WTC11 (cell line): ENCODE data around the gene UPF2. TPM values are rescaled to one million over a fixed set of nuclear protein-coding genes. Genes with fewer than 3 reads are reported as not detected.
A peak's percentile ranks its signal among the peaks of the same experiment; 100 is the strongest.

Experiments used
- ATAC-seq: fragments of 200-7000 bp; cut with Tn5 transposase; 2 replicates; pipeline ENCODE4 v1.10.0; 2021; ENCODE audit warnings: mild to moderate bottlenecking, moderate library complexity
- CTCF ChIA-PET: fragments of 300-600 bp; sonication (Branson Sonifier 250); formaldehyde crosslinking; loops from one replicate; lab custom pipeline; 2021; ENCODE audit warnings: antibody characterized with exemption; lab: Charles Lee
- POLR2A ChIA-PET: fragments of 350-600 bp; sonication (Branson Sonifier 250); formaldehyde crosslinking; loops from one replicate; lab custom pipeline; 2021; ENCODE audit warnings: antibody characterized with exemption; lab: Charles Lee
- DNase-seq: peaks from one replicate; pipeline ENCODE4 v3.0.0; 2021; ENCODE audit warnings: low spot score
- H3K27ac Mint-ChIP-seq: 2 replicates; pipeline ENCODE4 v1.8.0; 2021; ENCODE audit warnings: mixed read lengths
- H3K27me3 Mint-ChIP-seq: 2 replicates; pipeline ENCODE4 v1.8.0; 2021; ENCODE audit warnings: low read depth, mild to moderate bottlenecking, moderate library complexity, mixed read lengths
- H3K36me3 Mint-ChIP-seq: 2 replicates; pipeline ENCODE4 v1.8.0; 2021; ENCODE audit warnings: mixed read lengths
- H3K4me1 Mint-ChIP-seq: 2 replicates; pipeline ENCODE4 v1.8.0; 2022; ENCODE audit warnings: mixed read lengths
- H3K4me3 Mint-ChIP-seq: 2 replicates; pipeline ENCODE4 v1.8.0; 2021; ENCODE audit warnings: mild to moderate bottlenecking, moderate library complexity, mixed read lengths
- H3K9me3 Mint-ChIP-seq: 2 replicates; pipeline ENCODE4 v1.8.0; 2021; ENCODE audit warnings: mixed read lengths
- CREM ChIP-seq: sonication (generic); formaldehyde crosslinking; IDR thresholded peaks from 2 replicates; pipeline ENCODE4 v1.8.1; 2022; ENCODE audit warnings: mild to moderate bottlenecking, missing genetic modification reagents, moderate library complexity
- FOXJ3 ChIP-seq: sonication (generic); formaldehyde crosslinking; IDR thresholded peaks from 2 replicates; pipeline ENCODE4 v1.9.0; 2021; ENCODE audit warnings: missing genetic modification reagents, mild to moderate bottlenecking, borderline replicate concordance
- FOXP1 ChIP-seq: sonication (generic); formaldehyde crosslinking; IDR thresholded peaks from 2 replicates; pipeline ENCODE4 v1.8.0; 2022; ENCODE audit warnings: missing genetic modification reagents, mild to moderate bottlenecking, moderate library complexity, borderline replicate concordance
- GABPB1 ChIP-seq: sonication (generic); formaldehyde crosslinking; IDR thresholded peaks from 2 replicates; pipeline ENCODE4 v1.8.1; 2023; ENCODE audit warnings: mild to moderate bottlenecking, missing genetic modification reagents
- MXD4 ChIP-seq: fragments of 250-450 bp; sonication (Bioruptor Pico); IDR thresholded peaks from 2 replicates; pipeline ENCODE4 v1.8.0; 2021; ENCODE audit warnings: mild to moderate bottlenecking, moderate library complexity, borderline replicate concordance
- RORB ChIP-seq: fragments of 250-450 bp; sonication (Bioruptor Pico); IDR thresholded peaks from 2 replicates; pipeline ENCODE4 v1.9.0; 2021; ENCODE audit warnings: mild to moderate bottlenecking
- SOX15 ChIP-seq: fragments of 250-450 bp; sonication (Bioruptor Pico); IDR thresholded peaks from 2 replicates; pipeline ENCODE4 v1.9.0; 2021; ENCODE audit warnings: mild to moderate bottlenecking
- TCF7 ChIP-seq: sonication (generic); formaldehyde crosslinking; IDR thresholded peaks from 2 replicates; pipeline ENCODE4 v1.8.0; 2022; ENCODE audit warnings: mild to moderate bottlenecking, low read depth, missing genetic modification reagents, moderate library complexity
- TP53 ChIP-seq: sonication (generic); formaldehyde crosslinking; IDR thresholded peaks from 2 replicates; pipeline ENCODE4 v1.8.1; 2023; ENCODE audit warnings: mild to moderate bottlenecking, missing genetic modification reagents
- ZNF263 ChIP-seq: sonication (generic); formaldehyde crosslinking; IDR thresholded peaks from 2 replicates; pipeline ENCODE4 v1.8.1; 2022; ENCODE audit warnings: low read depth, mild to moderate bottlenecking, moderate library complexity, missing genetic modification reagents
- ZNF512 ChIP-seq: sonication (generic); formaldehyde crosslinking; IDR thresholded peaks from 2 replicates; pipeline ENCODE4 v1.8.1; 2022; ENCODE audit warnings: missing genetic modification reagents, borderline replicate concordance
- ZNF671 ChIP-seq: fragments of 250-450 bp; sonication (Bioruptor Pico); IDR thresholded peaks from 2 replicates; pipeline ENCODE4 v1.8.0; 2021; ENCODE audit warnings: mild to moderate bottlenecking
- total RNA-seq: library from RNA; stranded (reverse); gene quantifications from 3 replicates; pipeline ENCODE4 v1.2.3, GENCODE V29; 2021
- TF ChIP-seq, protein P1 (sequence below): fragments of 250-450 bp; sonication (Bioruptor Pico); conservative IDR thresholded peaks from 2 replicates; pipeline ENCODE4 v1.9.0; 2021; ENCODE audit warnings: mild to moderate bottlenecking
- TF ChIP-seq, protein P2 (sequence below): sonication (generic); formaldehyde crosslinking; IDR thresholded peaks from 2 replicates; pipeline ENCODE4 v1.8.0; 2022; ENCODE audit warnings: mild to moderate bottlenecking, missing genetic modification reagents
- TF ChIP-seq, protein P3 (sequence below): sonication (generic); formaldehyde crosslinking; IDR thresholded peaks from 2 replicates; pipeline ENCODE4 v1.8.0; 2023; ENCODE audit warnings: missing genetic modification reagents, mild to moderate bottlenecking, borderline replicate concordance
- TF ChIP-seq, protein P4 (sequence below): sonication (generic); formaldehyde crosslinking; IDR thresholded peaks from 2 replicates; pipeline ENCODE4 v1.8.1; 2023; ENCODE audit warnings: mild to moderate bottlenecking, missing genetic modification reagents, moderate library complexity

Gene UPF2
- total RNA-seq, 1 experiment from 2014 or later = 24.3 TPM

DNA sequence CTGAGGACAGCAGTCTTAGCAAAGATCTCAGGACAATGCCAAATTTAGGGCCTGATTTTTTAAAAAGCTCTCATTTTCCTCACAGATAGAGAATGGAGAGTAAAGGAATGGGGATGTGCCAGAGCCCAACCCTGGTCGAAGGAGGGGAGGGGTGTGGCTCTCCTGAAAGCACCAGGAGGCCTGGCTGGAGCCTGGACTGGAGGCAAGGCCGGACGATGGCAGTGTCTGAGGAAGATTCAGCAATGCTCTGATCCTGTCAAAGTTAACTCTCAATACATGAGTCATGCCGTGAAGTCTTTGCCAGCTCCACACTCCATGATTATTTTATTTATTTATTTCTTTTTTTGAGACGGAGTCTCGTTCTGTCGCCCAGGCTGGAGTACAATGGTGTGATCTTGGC is 108.3 kb downstream of the UPF2 start:
- Mint-ChIP-seq H3K27ac (peak overlapping the region; percentile 85; the same call in 1 of the 2 replicates), H3K27me3 (no peaks in the 10 kb centered on the region), H3K4me3 (no peak overlapping the region), H3K36me3 (peaks cover 29% of the 10 kb centered on the region), H3K4me1 (peaks cover 51% of the 10 kb centered on the region), H3K9me3 (no peaks in the 10 kb centered on the region)
- CTCF ChIA-PET = no interaction called here
- peak; percentile 63 for ATAC-seq
- TF ChIP-seq RORB (CRISPR knock-in tag) (no peak), ZNF263 (no peak)
- TF ChIP-seq, protein P1, sequence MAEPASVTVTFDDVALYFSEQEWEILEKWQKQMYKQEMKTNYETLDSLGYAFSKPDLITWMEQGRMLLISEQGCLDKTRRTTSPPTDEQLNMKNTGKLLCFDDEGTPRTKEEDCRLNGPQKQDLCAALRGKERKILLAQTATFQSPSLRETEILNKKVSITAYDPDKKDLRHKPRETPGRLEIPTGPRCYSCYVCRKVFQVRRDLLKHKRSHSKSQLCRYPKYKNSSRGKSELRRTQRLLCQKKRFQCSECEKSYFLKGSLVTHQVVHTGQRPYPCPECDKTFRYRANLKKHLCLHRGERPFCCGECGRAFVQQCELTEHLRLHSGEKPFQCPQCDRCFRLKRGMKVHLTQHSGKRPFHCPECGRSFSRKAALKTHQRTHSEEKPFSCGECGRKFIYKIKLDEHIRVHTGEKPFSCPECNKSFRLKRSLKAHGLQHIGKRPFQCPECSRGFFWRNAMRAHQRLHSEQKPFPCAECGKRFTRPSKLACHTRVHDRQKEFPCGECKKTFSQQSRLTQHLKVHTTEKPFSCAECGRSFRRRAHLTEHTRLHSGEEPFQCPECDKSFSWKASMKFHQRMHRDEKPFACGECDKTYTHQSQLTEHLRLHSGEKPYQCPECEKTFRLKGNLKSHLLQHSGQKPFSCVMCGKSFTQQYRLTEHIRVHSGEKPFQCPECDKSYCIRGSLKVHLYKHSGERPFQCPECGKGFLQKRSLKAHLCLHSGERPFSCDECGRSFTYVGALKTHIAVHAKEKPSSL = no peak
- TF ChIP-seq, protein P2, sequence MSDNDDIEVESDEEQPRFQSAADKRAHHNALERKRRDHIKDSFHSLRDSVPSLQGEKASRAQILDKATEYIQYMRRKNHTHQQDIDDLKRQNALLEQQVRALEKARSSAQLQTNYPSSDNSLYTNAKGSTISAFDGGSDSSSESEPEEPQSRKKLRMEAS = no peak
- DNase-seq = peak; percentile 33
- POLR2A ChIA-PET = no interaction called here

- CTCF ChIA-PET = no interaction called here
- Mint-ChIP-seq H3K27ac (peak overlapping the region; percentile 85), H3K36me3 (peaks cover 35% of the 10 kb centered on the region), H3K9me3 (no peaks in the 10 kb centered on the region), H3K27me3 (no peaks in the 10 kb centered on the region), H3K4me3 (no peak overlapping the region), H3K4me1 (peaks cover 51% of the 10 kb centered on the region)
- ATAC-seq (no peak), DNase-seq (no peak)
- POLR2A ChIA-PET = no interaction called here
- no peak for TF ChIP-seq MXD4 (CRISPR knock-in tag)
- TF ChIP-seq TCF7 (CRISPR knock-in tag) = no peak
- no peak for TF ChIP-seq ZNF671 (CRISPR knock-in tag)
- TF ChIP-seq CREM = no peak
- TF ChIP-seq FOXP1 (CRISPR knock-in tag) = no peak
- TF ChIP-seq, protein P3, sequence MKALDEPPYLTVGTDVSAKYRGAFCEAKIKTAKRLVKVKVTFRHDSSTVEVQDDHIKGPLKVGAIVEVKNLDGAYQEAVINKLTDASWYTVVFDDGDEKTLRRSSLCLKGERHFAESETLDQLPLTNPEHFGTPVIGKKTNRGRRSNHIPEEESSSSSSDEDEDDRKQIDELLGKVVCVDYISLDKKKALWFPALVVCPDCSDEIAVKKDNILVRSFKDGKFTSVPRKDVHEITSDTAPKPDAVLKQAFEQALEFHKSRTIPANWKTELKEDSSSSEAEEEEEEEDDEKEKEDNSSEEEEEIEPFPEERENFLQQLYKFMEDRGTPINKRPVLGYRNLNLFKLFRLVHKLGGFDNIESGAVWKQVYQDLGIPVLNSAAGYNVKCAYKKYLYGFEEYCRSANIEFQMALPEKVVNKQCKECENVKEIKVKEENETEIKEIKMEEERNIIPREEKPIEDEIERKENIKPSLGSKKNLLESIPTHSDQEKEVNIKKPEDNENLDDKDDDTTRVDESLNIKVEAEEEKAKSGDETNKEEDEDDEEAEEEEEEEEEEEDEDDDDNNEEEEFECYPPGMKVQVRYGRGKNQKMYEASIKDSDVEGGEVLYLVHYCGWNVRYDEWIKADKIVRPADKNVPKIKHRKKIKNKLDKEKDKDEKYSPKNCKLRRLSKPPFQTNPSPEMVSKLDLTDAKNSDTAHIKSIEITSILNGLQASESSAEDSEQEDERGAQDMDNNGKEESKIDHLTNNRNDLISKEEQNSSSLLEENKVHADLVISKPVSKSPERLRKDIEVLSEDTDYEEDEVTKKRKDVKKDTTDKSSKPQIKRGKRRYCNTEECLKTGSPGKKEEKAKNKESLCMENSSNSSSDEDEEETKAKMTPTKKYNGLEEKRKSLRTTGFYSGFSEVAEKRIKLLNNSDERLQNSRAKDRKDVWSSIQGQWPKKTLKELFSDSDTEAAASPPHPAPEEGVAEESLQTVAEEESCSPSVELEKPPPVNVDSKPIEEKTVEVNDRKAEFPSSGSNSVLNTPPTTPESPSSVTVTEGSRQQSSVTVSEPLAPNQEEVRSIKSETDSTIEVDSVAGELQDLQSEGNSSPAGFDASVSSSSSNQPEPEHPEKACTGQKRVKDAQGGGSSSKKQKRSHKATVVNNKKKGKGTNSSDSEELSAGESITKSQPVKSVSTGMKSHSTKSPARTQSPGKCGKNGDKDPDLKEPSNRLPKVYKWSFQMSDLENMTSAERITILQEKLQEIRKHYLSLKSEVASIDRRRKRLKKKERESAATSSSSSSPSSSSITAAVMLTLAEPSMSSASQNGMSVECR (CRISPR knock-in tag) = no peak
- TF ChIP-seq ZNF512 = no peak
- TF ChIP-seq SOX15 = no peak
- no peak for TF ChIP-seq GABPB1 (CRISPR knock-in tag)
Measured at GRCh38 chr10:11933577-11934223, 108.9 kb downstream of the UPF2 start.

GRCh38 chr10:11931038-11931437 is 111.6 kb downstream of the UPF2 start:
- no peak overlapping the region for H3K27ac Mint-ChIP-seq
- POLR2A ChIA-PET = no interaction called here
- no peak overlapping the region for H3K4me3 Mint-ChIP-seq
- CTCF ChIA-PET = interaction anchor here (1.2 kb wide), 1 partner anchor 148 kb away, joined by 3 read pairs; no protein-coding TSS in a partner anchor
- H3K4me1 Mint-ChIP-seq = peaks cover 27% of the 10 kb centered on the region
- TF ChIP-seq SOX15 = no peak
- no peak for TF ChIP-seq FOXJ3 (CRISPR knock-in tag)
- TF ChIP-seq, protein P4, sequence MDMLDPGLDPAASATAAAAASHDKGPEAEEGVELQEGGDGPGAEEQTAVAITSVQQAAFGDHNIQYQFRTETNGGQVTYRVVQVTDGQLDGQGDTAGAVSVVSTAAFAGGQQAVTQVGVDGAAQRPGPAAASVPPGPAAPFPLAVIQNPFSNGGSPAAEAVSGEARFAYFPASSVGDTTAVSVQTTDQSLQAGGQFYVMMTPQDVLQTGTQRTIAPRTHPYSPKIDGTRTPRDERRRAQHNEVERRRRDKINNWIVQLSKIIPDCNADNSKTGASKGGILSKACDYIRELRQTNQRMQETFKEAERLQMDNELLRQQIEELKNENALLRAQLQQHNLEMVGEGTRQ = no peak
- no peak for TF ChIP-seq TP53
- TF ChIP-seq, all 79 proteins: peak for 0
- no peaks in the 10 kb centered on the region for H3K9me3 Mint-ChIP-seq
- DNase-seq (no peak), ATAC-seq (no peak)
- no peaks in the 10 kb centered on the region for H3K27me3 Mint-ChIP-seq
- H3K36me3 Mint-ChIP-seq = peaks cover 56% of the 10 kb centered on the region
